CD4-positive, alpha-beta memory T cell (primary cell): ENCODE results near the gene EFHC1. TPM values are rescaled to one million over a fixed set of nuclear protein-coding genes. Genes with fewer than 3 reads are reported as not detected.

Experiments used
- CTCF ChIA-PET: fragments of 350-600 bp; sonication (Branson Sonifier 250); formaldehyde crosslinking; loops from one replicate; lab custom pipeline; 2021; ENCODE audit warnings: inconsistent platforms; ENCODE audit not compliant: partially characterized antibody; lab: Charles Lee
- POLR2A ChIA-PET: fragments of 350-600 bp; sonication (Branson Sonifier 250); formaldehyde crosslinking; loops from one replicate; lab custom pipeline; 2021; ENCODE audit not compliant: partially characterized antibody; lab: Charles Lee
- DNase-seq, 5 donors: peaks; one replicate each; pipeline versions ENCODE4 v3.0.0 to v3.0.0-alpha.2; 2020 to 2022; ENCODE audit warnings: mixed read lengths in 1 of 5
- H3K27ac ChIP-seq: one replicate; pipeline ENCODE4 v1.7.0; 2013; ENCODE audit warnings: low read depth, low read length
- H3K27me3 ChIP-seq: 2 replicates; pipeline ENCODE4 v1.7.0; 2013; ENCODE audit warnings: mild to moderate bottlenecking, low read length, moderate library complexity; ENCODE audit not compliant: insufficient read depth
- H3K36me3 ChIP-seq: 2 replicates; pipeline ENCODE4 v1.7.0; 2013; ENCODE audit warnings: mild to moderate bottlenecking, low read length, moderate library complexity; ENCODE audit not compliant: insufficient read depth
- H3K4me1 ChIP-seq: 2 replicates; pipeline ENCODE4 v1.7.0; 2013; ENCODE audit warnings: mild to moderate bottlenecking, low read length, moderate library complexity; ENCODE audit not compliant: insufficient read depth
- H3K4me3 ChIP-seq, 2 donors: one replicate each; pipeline ENCODE4 v1.7.0; 2013; ENCODE audit warnings: low read length in 2 of 2, mild to moderate bottlenecking in 1 of 2
- H3K9me3 ChIP-seq, 2 donors: one replicate each; pipeline ENCODE4 v1.7.0; 2013; ENCODE audit warnings: low read length in 2 of 2, control low read depth in 1 of 2; ENCODE audit not compliant: control insufficient read depth in 1 of 2
- H3K27ac Mint-ChIP-seq, 7 donors: one replicate each; pipeline ENCODE4 v1.8.0; 2020 to 2021; ENCODE audit warnings: mixed read lengths in 7 of 7, mild to moderate bottlenecking in 6 of 7, inconsistent platforms in 3 of 7, moderate library complexity in 3 of 7
- H3K27me3 Mint-ChIP-seq, 2 donors: one replicate each; pipeline ENCODE4 v1.8.0; 2020 to 2021; ENCODE audit warnings: mixed read lengths in 2 of 2
- H3K36me3 Mint-ChIP-seq, 2 donors: one replicate each; pipeline ENCODE4 v1.8.0; 2020 to 2021; ENCODE audit warnings: mixed read lengths in 2 of 2, inconsistent platforms in 1 of 2, mild to moderate bottlenecking in 1 of 2
- H3K4me1 Mint-ChIP-seq, 4 donors: one replicate each; pipeline ENCODE4 v1.8.0; 2020 to 2021; ENCODE audit warnings: mixed read lengths in 4 of 4, mild to moderate bottlenecking in 1 of 4
- H3K4me3 Mint-ChIP-seq, 8 donors: one replicate each; pipeline ENCODE4 v1.8.0; 2020 to 2021; ENCODE audit warnings: mixed read lengths in 8 of 8, mild to moderate bottlenecking in 7 of 8, moderate library complexity in 6 of 8, inconsistent platforms in 3 of 8
- H3K9me3 Mint-ChIP-seq, 8 donors: one replicate each; pipeline ENCODE4 v1.8.0; 2020 to 2021; ENCODE audit warnings: mixed read lengths in 8 of 8, mild to moderate bottlenecking in 5 of 8, inconsistent platforms in 3 of 8, moderate library complexity in 1 of 8
- intact Hi-C: fragments of 100-400 bp; cut with micrococcal nuclease; formaldehyde crosslinking; loops from one replicate; pipeline ENCODE4 v1.15.1; 2023
- polyA plus RNA-seq, 2 donors: library from polyadenylated mRNA; unstranded; fragments of 300-500 nt; fragmentation: Illumina TruSeq; gene quantifications; one replicate each; pipeline ENCODE4 v1.2.3, GENCODE V29; 2021
- total RNA-seq, 2 experiments: library from RNA; stranded (reverse); gene quantifications; one replicate each; pipeline ENCODE4 v1.2.3, GENCODE V29; 2021

EFHC1 gene
- total and polyA plus RNA-seq, 4 experiments from 2014 or later: 1.5 to 10.4 (median 4.1) TPM

- DNase-seq: no peak
- Histone ChIP-seq H3K4me3 (no peak overlapping the region), H3K36me3 (no peaks in the 10 kb centered on the region), H3K4me1 (peaks cover 40% of the 10 kb centered on the region), H3K27ac (no peak overlapping the region), H3K9me3 (no peaks in the 10 kb centered on the region), H3K27me3 (no peaks in the 10 kb centered on the region)
- Mint-ChIP-seq H3K36me3 (peaks cover 9 to 12% of the 10 kb centered on the region in 2 donors), H3K4me1 (peaks cover 44 to 65% (median 52%) of the 10 kb centered on the region in 4 donors), H3K27ac (peak overlapping the region in 2 of 7 donors; percentile 29 to 42), H3K27me3 (no peaks in the 10 kb centered on the region), H3K4me3 (peak overlapping the region in 4 of 8 donors; percentile 46 to 52 (median 49)), H3K9me3 (no peaks in the 10 kb centered on the region)
- ChIA-PET POLR2A (no interaction called here), CTCF (interaction anchor here (0.9 kb wide), 1 partner anchor 116 kb away, joined by 3 read pairs; no protein-coding TSS in a partner anchor)
- intact Hi-C loops: no loop called here
Observed at GRCh38 chr6:52535711-52536423, 115.7 kb downstream of the EFHC1 start.

GRCh38 chr6:52536424-52536916 lies 116.3 kb downstream of the EFHC1 start:
- Mint-ChIP-seq H3K27ac (peak overlapping the region in 1 of 7 donors; percentile 42), H3K9me3 (no peaks in the 10 kb centered on the region), H3K4me1 (peaks cover 44 to 64% (median 52%) of the 10 kb centered on the region in 4 donors), H3K36me3 (peaks cover 9 to 12% of the 10 kb centered on the region in 2 donors), H3K4me3 (no peak overlapping the region), H3K27me3 (no peaks in the 10 kb centered on the region)
- intact Hi-C loops: no loop called here
- no peak overlapping the region for H3K4me3 ChIP-seq
- DNase-seq: no peak
- H3K9me3 ChIP-seq: no peaks in the 10 kb centered on the region
- H3K4me1 ChIP-seq: peaks cover 40% of the 10 kb centered on the region
- CTCF ChIA-PET: no interaction called here
- no peaks in the 10 kb centered on the region for H3K36me3 ChIP-seq
- H3K27me3 ChIP-seq: no peaks in the 10 kb centered on the region
- POLR2A ChIA-PET: no interaction called here
- no peak overlapping the region for H3K27ac ChIP-seq

- H3K36me3 Mint-ChIP-seq: peaks cover 7 to 12% of the 10 kb centered on the region in 2 donors
- no peaks in the 10 kb centered on the region for H3K36me3 ChIP-seq
- peak overlapping the region in 5 of 8 donors; percentile 12 to 54 (median 42) for H3K4me3 Mint-ChIP-seq
- CTCF ChIA-PET: no interaction called here
- DNase-seq: peak in 1 of 5 donors; percentile 7
- no peaks in the 10 kb centered on the region for H3K9me3 Mint-ChIP-seq
- no peaks in the 10 kb centered on the region for H3K9me3 ChIP-seq
- H3K27me3 Mint-ChIP-seq: no peaks in the 10 kb centered on the region
- peaks cover 40% of the 10 kb centered on the region for H3K4me1 ChIP-seq
- intact Hi-C loops: no loop called here
- POLR2A ChIA-PET: no interaction called here
- H3K4me3 ChIP-seq: no peak overlapping the region
- H3K27ac Mint-ChIP-seq: peak overlapping the region in 5 of 7 donors; percentile 1 to 90 (median 24)
- H3K27ac ChIP-seq: no peak overlapping the region
- no peaks in the 10 kb centered on the region for H3K27me3 ChIP-seq
- peaks cover 44 to 57% (median 51%) of the 10 kb centered on the region in 4 donors for H3K4me1 Mint-ChIP-seq
Observed at GRCh38 chr6:52537001-52537753, 117.0 kb downstream of the EFHC1 start.

GRCh38 chr6:52538252-52538900 lies 118.2 kb downstream of the EFHC1 start:
- peaks cover 44 to 57% (median 51%) of the 10 kb centered on the region in 4 donors for H3K4me1 Mint-ChIP-seq
- peak overlapping the region in 1 of 7 donors; percentile 20 for H3K27ac Mint-ChIP-seq
- Histone ChIP-seq H3K27me3 (no peaks in the 10 kb centered on the region), H3K4me3 (no peak overlapping the region), H3K9me3 (no peaks in the 10 kb centered on the region), H3K4me1 (peaks cover 40% of the 10 kb centered on the region), H3K27ac (no peak overlapping the region), H3K36me3 (no peaks in the 10 kb centered on the region)
- H3K36me3 Mint-ChIP-seq: peaks cover 7 to 12% of the 10 kb centered on the region in 2 donors
- ChIA-PET POLR2A (no interaction called here), CTCF (no interaction called here)
- no peaks in the 10 kb centered on the region for H3K9me3 Mint-ChIP-seq
- no peak for DNase-seq
- peak overlapping the region in 3 of 8 donors; percentile 6 to 42 (median 14) for H3K4me3 Mint-ChIP-seq
- no peaks in the 10 kb centered on the region for H3K27me3 Mint-ChIP-seq
- intact Hi-C loops: no loop called here

- CTCF ChIA-PET: no interaction called here
Observed at GRCh38 chr6:52538901-52539354, 118.8 kb downstream of the EFHC1 start.

GRCh38 chr6:52539607-52540006 lies 119.5 kb downstream of the EFHC1 start:
- H3K27me3 Mint-ChIP-seq: no peaks in the 10 kb centered on the region
- Histone ChIP-seq H3K27ac (no peak overlapping the region), H3K4me3 (no peak overlapping the region), H3K9me3 (no peaks in the 10 kb centered on the region), H3K27me3 (no peaks in the 10 kb centered on the region), H3K36me3 (no peaks in the 10 kb centered on the region), H3K4me1 (peaks cover 40% of the 10 kb centered on the region)
- peak overlapping the region in 1 of 7 donors; percentile 19 for H3K27ac Mint-ChIP-seq
- H3K36me3 Mint-ChIP-seq: peaks cover 1 to 17% of the 10 kb centered on the region in 2 donors
- peak overlapping the region in 1 of 8 donors; percentile 9 for H3K4me3 Mint-ChIP-seq
- peaks cover 46 to 57% (median 52%) of the 10 kb centered on the region in 4 donors for H3K4me1 Mint-ChIP-seq
- intact Hi-C loops: no loop called here
- H3K9me3 Mint-ChIP-seq: no peaks in the 10 kb centered on the region
- DNase-seq: no peak
- ChIA-PET CTCF (no interaction called here), POLR2A (no interaction called here)

More at GRCh38 chr6:52538901-52539354, 118.8 kb downstream of the EFHC1 start:
- H3K27me3 ChIP-seq: no peaks in the 10 kb centered on the region
- POLR2A ChIA-PET: no interaction called here
- Mint-ChIP-seq H3K9me3 (no peaks in the 10 kb centered on the region), H3K4me3 (peak overlapping the region in 1 of 8 donors; percentile 1), H3K4me1 (peaks cover 44 to 57% (median 51%) of the 10 kb centered on the region in 4 donors), H3K27me3 (no peaks in the 10 kb centered on the region), H3K27ac (peak overlapping the region in 1 of 7 donors; percentile 25), H3K36me3 (peaks cover 7 to 13% of the 10 kb centered on the region in 2 donors)
- DNase-seq: no peak
- peaks cover 40% of the 10 kb centered on the region for H3K4me1 ChIP-seq
- intact Hi-C loops: no loop called here
- no peaks in the 10 kb centered on the region for H3K9me3 ChIP-seq
- no peak overlapping the region for H3K4me3 ChIP-seq
- H3K36me3 ChIP-seq: no peaks in the 10 kb centered on the region
- no peak overlapping the region for H3K27ac ChIP-seq
